Mesothelial cell of epicardium (in vitro differentiated cells): ENCODE results near the gene DDR2. TPM values are rescaled to one million over a fixed set of nuclear protein-coding genes. Genes with fewer than 3 reads are reported as not detected.

ENCODE experiments used
- DNase-seq, 2 experiments: peaks; one replicate each; pipeline ENCODE4 v3.0.0; 2021; ENCODE audit warnings: low spot score in 2 of 2; ENCODE audit not compliant: unreplicated experiment in 2 of 2
- H3K27ac Mint-ChIP-seq: 2 replicates; pipeline ENCODE4 v1.8.0; 2021; ENCODE audit warnings: mixed read lengths
- H3K27me3 Mint-ChIP-seq: 2 replicates; pipeline ENCODE4 v1.8.0; 2021; ENCODE audit warnings: low read depth, mixed read lengths
- H3K36me3 Mint-ChIP-seq: 2 replicates; pipeline ENCODE4 v1.8.0; 2021; ENCODE audit warnings: mixed read lengths
- H3K4me1 Mint-ChIP-seq: 2 replicates; pipeline ENCODE4 v1.8.0; 2021; ENCODE audit warnings: mixed read lengths
- H3K4me3 Mint-ChIP-seq: 2 replicates; pipeline ENCODE4 v1.8.0; 2021; ENCODE audit warnings: mild to moderate bottlenecking, moderate library complexity, mixed read lengths
- H3K9me3 Mint-ChIP-seq: 2 replicates; pipeline ENCODE4 v1.8.0; 2021; ENCODE audit warnings: mixed read lengths
- total RNA-seq: library from RNA; stranded (reverse); gene quantifications from 3 replicates; pipeline ENCODE4 v1.2.1, GENCODE V29; 2021
- TF ChIP-seq, protein P1 (sequence below): fragments of 200-600 bp; sonication (generic); IDR thresholded peaks from one replicate; pipeline ENCODE4 v1.5.0; 2021; ENCODE audit warnings: antibody characterized with exemption; ENCODE audit not compliant: unreplicated experiment

Gene DDR2
- total RNA-seq, 1 donor from 2014 or later, result 58.1 TPM

GRCh38 chr1:162710780-162711465, 78.7 kb downstream of the DDR2 start:
- Mint-ChIP-seq H3K27ac (no peak overlapping the region), H3K9me3 (no peaks in the 10 kb centered on the region), H3K4me1 (peaks cover 21% of the 10 kb centered on the region), H3K36me3 (no peaks in the 10 kb centered on the region), H3K27me3 (no peaks in the 10 kb centered on the region), H3K4me3 (no peak overlapping the region)
- DNase-seq, result no peak
- TF ChIP-seq, protein P1, sequence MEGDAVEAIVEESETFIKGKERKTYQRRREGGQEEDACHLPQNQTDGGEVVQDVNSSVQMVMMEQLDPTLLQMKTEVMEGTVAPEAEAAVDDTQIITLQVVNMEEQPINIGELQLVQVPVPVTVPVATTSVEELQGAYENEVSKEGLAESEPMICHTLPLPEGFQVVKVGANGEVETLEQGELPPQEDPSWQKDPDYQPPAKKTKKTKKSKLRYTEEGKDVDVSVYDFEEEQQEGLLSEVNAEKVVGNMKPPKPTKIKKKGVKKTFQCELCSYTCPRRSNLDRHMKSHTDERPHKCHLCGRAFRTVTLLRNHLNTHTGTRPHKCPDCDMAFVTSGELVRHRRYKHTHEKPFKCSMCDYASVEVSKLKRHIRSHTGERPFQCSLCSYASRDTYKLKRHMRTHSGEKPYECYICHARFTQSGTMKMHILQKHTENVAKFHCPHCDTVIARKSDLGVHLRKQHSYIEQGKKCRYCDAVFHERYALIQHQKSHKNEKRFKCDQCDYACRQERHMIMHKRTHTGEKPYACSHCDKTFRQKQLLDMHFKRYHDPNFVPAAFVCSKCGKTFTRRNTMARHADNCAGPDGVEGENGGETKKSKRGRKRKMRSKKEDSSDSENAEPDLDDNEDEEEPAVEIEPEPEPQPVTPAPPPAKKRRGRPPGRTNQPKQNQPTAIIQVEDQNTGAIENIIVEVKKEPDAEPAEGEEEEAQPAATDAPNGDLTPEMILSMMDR, result no peak

- TF ChIP-seq, protein P1, result no peak
- H3K27me3 Mint-ChIP-seq, result no peaks in the 10 kb centered on the region
- no peaks in the 10 kb centered on the region for H3K9me3 Mint-ChIP-seq
- no peak overlapping the region for H3K27ac Mint-ChIP-seq
- H3K4me1 Mint-ChIP-seq, result peaks cover 22% of the 10 kb centered on the region
- DNase-seq, result no peak
- H3K4me3 Mint-ChIP-seq, result no peak overlapping the region
- H3K36me3 Mint-ChIP-seq, result no peaks in the 10 kb centered on the region
These were observed 80.2 kb downstream of the DDR2 start for GRCh38 chr1:162712317-162713029.

DNA sequence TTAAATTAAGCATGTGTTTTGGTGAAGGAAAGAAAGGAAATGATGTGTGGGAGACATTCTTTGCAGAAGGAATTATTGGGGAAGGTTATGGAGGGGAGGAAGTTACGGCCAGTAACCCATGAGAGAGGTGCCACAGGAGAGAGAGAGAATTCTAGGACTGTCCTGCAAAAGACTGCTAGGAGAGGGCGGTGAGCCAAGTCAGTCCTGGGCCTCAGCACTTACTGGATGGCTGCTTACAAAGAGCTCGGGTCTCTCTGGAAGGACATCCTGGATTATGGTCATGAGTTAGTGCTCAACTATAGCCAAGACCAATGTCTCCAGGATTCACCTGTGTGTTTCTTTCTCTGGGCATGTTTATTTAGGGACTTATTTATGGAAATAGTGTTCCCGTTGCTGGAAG, 83.9 kb downstream of the DDR2 start:
- DNase-seq, result no peak
- Mint-ChIP-seq H3K4me3 (no peak overlapping the region), H3K9me3 (no peaks in the 10 kb centered on the region), H3K4me1 (peaks cover 5% of the 10 kb centered on the region), H3K27me3 (no peaks in the 10 kb centered on the region), H3K36me3 (peaks cover 5% of the 10 kb centered on the region), H3K27ac (no peak overlapping the region)
- TF ChIP-seq, protein P1, result no peak

GRCh38 chr1:162716552-162716951, 84.3 kb downstream of the DDR2 start:
- Mint-ChIP-seq H3K27ac (no peak overlapping the region), H3K27me3 (no peaks in the 10 kb centered on the region)

GRCh38 chr1:162717548-162718184, 85.4 kb downstream of the DDR2 start:
- H3K27me3 Mint-ChIP-seq, result no peaks in the 10 kb centered on the region
- H3K4me3 Mint-ChIP-seq, result no peak overlapping the region

More at GRCh38 chr1:162716552-162716951, 84.3 kb downstream of the DDR2 start:
- H3K36me3 Mint-ChIP-seq, result peaks cover 5% of the 10 kb centered on the region
- H3K4me3 Mint-ChIP-seq, result no peak overlapping the region
- no peak for DNase-seq
- peaks cover 2% of the 10 kb centered on the region for H3K4me1 Mint-ChIP-seq
- H3K9me3 Mint-ChIP-seq, result no peaks in the 10 kb centered on the region
- TF ChIP-seq, protein P1, result no peak

More at GRCh38 chr1:162717548-162718184, 85.4 kb downstream of the DDR2 start:
- Mint-ChIP-seq H3K27ac (no peak overlapping the region), H3K36me3 (peaks cover 5% of the 10 kb centered on the region), H3K4me1 (peaks cover 2% of the 10 kb centered on the region), H3K9me3 (no peaks in the 10 kb centered on the region)
- no peak for DNase-seq
- TF ChIP-seq, protein P1, result no peak
